Raji (cell line): ENCODE data around the gene KIF14.

Source experiments
- POLR2A ChIP-seq: IDR thresholded peaks from 2 replicates; pipeline ENCODE4 v1.6.1; 2011; ENCODE audit warnings: low read depth, low read length, control low read depth; ENCODE audit not compliant: insufficient read depth

The KIF14 gene, protein sequence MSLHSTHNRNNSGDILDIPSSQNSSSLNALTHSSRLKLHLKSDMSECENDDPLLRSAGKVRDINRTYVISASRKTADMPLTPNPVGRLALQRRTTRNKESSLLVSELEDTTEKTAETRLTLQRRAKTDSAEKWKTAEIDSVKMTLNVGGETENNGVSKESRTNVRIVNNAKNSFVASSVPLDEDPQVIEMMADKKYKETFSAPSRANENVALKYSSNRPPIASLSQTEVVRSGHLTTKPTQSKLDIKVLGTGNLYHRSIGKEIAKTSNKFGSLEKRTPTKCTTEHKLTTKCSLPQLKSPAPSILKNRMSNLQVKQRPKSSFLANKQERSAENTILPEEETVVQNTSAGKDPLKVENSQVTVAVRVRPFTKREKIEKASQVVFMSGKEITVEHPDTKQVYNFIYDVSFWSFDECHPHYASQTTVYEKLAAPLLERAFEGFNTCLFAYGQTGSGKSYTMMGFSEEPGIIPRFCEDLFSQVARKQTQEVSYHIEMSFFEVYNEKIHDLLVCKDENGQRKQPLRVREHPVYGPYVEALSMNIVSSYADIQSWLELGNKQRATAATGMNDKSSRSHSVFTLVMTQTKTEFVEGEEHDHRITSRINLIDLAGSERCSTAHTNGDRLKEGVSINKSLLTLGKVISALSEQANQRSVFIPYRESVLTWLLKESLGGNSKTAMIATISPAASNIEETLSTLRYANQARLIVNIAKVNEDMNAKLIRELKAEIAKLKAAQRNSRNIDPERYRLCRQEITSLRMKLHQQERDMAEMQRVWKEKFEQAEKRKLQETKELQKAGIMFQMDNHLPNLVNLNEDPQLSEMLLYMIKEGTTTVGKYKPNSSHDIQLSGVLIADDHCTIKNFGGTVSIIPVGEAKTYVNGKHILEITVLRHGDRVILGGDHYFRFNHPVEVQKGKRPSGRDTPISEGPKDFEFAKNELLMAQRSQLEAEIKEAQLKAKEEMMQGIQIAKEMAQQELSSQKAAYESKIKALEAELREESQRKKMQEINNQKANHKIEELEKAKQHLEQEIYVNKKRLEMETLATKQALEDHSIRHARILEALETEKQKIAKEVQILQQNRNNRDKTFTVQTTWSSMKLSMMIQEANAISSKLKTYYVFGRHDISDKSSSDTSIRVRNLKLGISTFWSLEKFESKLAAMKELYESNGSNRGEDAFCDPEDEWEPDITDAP (N-terminal part only)

DNA sequence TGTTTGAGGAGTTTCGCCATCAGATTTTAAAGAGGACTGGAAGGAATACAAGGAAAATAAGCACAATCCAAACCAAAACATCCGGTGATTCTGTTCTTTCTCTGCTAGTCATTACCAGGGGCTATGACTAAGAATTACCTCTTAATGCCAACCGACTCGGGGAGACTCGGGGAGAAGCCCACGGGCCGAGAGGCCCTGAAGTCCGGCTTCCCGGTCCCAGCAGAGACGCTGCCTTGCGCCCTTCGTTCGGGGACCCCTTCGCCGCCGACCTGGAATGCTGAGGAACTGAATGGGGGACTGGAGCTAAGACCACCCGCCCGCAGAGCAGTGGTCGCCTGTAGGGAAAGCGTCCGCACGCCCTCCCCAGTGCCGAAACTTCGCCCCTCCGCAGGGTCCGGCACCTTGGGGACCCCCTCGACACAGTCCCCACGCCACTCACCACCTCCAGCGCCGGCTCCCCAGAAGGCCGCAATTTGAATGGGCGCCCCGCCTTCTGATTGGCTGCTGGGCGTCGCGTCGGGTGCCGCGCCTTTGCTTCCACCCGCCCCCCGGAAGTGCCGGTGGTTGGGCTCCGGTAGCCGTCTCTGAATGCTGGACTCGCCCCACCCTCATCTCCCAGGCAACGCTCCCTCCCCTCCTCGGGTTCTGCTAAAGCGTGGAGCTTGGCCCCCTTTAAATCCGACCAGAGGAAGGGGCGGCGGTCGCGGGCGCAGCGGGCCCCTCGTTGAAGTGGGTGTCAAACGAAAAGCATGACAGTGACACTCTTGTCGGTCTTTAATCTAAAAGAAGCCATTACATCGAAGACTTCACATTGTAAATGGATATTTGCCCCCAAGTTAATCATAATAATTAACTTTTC, at the start of gene KIF14:
Gene KIF14 (minus strand): TSS at position 479 of the 859 bp plus-strand sequence. CDS start 2,028 bp downstream, outside the sequence.
- TF ChIP-seq POLR2A, result peak; percentile 72

DNA sequence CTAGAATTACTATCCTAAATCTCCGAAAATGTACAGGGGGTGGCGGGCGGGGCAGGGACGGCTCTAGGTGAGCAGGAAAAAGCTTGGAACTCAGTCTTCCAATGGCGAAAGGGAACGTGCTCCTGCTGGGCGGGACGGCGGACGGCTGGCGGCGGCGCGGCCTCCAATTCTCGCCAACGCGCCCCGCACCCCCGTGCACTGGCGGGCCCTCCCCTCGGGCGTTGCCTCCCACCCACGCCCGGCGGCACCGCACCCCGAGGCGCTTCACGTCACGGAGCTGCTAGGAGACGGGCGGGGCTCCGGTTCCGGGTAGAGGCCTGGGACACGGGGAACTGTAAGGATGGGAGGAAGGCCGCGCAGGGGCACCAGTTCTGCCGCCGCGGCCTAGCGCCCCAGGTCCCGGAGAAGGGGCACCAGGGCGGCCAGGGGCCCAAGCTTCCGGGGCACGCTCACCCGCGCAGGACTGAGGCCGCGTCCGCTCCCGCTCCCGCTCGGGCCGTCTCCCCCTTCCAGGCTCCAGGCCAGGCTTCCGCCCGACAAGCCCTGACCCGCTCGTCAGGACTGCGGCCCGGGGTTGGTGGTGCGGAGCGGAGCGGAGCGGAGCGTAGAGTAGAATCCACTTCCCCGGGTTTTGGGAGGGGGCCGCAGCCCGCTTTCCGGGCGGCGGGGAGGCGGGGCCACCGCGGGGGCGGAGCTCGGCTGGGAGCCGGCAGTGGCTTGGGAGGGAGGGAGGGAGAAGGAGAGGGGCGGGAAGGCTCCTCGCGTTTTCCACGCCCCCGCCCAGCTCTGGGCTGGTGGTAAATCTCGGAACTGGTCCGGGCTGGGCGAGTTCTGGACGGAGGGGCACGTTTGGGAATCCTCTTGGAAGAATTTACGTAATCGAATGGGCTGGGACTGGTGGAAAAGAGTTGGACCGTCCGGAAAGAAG, 49.0 kb upstream of the KIF14 start, which contains the start of gene DDX59:
Gene DDX59 (minus strand): TSS at position 594 of the 928 bp plus-strand sequence. CDS start 3,167 bp downstream, outside the sequence.
- peak; percentile 76 for TF ChIP-seq POLR2A

DNA sequence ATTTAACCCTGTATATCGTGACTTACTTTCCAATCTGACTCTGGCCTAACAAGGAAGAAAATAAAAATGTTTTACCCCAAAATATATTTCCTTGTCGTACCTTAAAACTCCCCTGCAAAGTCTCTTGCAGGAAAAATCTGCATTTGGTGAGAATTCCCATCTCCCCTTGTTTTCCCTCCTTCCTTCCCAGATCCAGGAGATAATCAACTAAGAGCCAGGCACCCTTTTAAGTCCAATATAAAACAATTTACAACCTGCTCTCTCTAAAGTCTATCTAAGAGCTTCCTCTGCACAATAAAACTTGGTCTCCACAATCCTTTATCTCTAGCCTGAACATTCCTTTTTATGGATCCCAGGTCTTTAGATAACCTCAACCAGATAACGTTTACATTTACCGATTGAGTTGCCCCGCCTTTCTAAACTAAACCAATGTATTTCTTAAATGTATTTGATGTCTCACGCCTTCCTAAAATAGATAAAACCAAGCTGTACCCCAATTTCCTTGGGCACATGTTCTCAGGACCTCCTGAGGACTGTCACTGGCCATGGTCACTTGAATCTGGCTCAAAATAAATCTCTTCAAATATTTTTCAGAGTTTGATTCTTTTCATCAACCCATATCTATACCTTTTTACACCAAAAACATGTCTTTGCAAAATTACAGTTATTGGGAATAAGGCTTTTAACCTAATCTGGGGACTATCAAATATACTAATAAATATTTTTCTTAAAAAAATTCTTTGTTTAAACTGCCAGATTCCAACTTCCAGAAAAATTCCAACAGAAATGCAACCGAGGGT, 48.2 kb upstream of the KIF14 start:
- no peak for TF ChIP-seq POLR2A

DNA sequence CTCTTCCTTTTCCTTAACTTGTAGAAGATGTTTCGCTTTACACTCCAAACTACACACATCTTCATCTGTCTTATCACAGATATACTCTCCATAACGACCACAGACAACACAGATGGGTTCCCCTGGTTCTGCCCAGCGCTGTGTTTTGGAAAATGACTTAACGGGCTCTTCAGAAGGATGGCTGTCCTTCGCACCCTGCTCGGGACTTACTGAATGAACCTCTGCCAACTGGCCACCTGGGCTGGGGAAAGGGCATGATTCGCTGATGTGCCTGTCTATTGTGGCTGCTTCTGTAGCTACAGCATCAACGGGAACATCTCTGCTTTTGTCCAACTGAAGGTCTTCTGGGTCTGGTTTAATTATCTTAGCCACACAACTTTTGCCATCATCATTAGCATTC, 45.8 kb upstream of the KIF14 start:
- no peak for TF ChIP-seq POLR2A

DNA sequence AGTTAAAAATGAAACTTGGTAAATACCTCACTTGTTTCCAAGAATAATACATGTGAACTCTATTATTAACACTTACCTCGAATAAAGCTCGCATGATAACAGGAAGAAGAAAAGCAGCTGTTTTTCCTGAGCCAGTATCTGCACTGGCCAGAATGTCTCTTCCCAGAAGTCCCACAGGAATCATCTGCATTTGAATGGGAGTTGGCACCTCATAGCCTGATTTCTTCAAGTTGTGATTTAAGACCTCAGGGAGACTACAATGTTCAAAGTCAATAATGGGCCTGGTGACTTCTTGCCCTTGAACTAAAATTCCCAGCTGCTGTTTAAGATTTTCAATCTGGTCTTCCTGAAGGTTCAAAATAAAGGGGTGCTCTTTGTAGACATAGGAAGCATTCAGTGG, 45.3 kb upstream of the KIF14 start:
- TF ChIP-seq POLR2A, result no peak

DNA sequence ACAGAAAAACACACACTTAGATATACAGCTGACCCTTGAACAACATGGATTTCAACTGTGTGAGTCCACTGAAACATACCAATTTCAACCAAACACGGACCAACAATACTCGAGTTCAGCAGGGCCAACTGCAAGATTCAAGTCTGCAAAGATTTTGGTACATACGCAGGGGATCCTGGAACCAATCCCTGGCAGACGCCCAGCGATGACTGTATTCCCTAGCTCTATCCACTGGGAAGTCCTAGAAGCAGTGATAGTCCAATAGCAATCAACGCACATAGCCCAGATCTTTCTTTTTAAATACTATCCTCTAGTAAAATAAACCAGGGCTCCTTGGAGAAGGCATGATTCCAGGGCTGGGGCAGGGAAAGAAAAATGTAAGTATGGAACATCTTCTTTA, 40.2 kb upstream of the KIF14 start:
- TF ChIP-seq POLR2A, result no peak

DNA sequence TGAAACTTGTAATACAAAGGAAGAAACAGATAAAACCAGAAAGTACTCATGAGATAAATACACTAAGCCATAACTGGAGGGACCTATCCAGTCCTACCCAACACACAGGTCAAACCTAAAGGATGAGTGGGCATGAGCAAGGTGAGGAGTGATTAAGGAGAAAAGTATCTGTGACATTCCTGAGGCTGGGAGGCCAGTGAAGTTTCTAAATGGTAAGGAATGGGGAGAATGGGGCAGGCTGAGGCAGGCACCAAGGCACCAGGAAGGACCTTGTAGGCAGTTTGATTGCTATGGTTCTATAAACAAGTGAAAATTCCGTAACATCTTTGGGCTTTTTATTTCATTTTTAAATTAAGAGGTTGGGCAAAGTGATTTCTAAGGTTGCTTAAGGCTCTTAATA, 38.7 kb upstream of the KIF14 start:
- no peak for TF ChIP-seq POLR2A

DNA sequence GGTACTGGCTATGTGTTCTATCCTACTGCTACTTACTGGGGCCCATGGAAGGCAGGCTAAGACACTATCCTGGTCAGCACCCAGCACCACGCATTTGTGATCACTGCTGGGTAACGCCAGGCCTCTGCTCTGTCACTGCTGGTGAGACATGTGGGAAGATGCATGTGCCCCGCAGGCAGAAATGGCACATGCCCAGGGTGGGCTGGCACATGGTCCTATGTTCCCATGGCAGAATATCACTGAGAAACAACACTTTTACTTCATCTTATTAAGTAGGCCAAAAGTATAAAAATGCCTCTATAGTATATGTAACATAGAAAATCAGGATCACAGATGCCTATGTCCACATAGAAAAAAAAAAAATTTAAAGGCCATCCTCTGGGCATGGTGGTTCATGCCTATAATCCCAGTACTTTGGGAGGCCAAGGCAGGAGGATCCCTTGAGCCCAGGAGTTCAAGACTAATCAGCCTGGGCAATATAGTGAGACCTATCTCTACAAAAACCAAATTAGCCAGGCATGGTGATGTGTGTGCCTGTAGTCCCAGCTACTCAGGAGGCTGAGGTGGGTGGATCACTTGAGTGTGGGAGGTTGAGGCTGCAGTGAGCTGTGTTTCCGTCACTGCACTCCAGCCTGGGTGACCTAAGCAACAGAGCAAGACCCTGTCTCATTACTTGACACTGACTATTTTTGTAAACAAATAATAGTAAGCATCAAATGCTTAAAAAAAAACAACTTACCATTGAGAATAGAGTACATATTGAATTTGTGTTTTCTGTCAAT, 37.7 kb upstream of the KIF14 start:
- no peak for TF ChIP-seq POLR2A

DNA sequence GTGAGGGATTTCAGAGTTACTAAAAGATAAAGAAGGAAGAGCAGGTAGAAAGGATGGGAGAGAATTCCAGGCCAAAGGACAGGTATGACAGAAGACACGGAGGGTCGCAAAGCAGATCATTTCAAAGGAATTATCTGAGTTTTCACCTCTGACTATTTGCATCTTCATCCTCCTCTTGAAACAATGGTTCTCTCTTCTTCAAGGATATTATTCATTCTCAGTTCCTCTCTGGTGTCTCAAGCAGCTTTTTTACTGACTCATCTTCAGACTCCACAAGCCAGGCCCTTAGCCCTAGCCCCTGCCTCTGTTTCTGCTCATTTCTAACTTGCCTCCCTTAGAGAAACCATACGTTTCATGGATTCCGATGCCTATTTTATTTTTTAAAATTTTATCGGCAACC, 34.1 kb upstream of the KIF14 start:
- TF ChIP-seq POLR2A, result no peak

DNA sequence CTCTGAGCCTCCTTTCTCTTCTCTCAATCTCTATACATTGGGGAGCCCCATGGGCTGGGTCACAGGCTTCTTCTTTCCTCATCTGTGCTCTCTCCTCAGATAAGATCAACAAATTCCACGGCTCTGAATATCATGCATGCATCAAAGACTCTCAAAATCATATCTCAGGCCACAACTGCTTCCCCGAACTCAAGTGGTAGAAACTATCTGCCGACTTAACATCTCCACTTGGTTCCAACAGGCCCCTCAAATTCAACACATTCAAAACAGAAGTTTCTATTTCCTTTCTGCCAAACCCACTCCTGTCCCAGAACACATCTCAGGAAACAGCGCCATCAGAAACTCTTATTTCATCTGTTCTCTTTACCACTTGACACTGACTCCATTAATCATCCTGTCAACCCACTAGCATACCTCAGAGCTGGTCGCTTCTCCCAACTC, 32.5 kb upstream of the KIF14 start:
- no peak for TF ChIP-seq POLR2A

DNA sequence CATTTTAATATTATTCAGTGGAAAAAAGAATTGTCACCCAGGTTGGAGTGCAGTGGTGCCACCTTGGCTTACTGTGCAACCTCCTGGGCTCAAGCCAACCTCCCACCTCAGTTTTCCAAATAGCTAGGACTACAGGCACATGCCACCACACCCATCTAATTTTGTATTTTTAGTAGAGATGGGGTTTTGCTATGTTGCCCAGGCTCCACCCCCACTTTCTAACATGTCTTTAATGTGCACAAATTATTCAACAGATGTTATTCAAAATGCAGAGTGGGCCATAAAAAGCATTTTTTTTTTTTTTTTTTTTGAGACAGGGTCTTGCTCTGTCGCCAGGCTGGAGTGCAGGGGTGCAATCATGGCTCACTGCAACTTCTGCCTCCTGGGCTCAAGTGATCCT, 31.8 kb upstream of the KIF14 start:
- TF ChIP-seq POLR2A, result no peak

DNA sequence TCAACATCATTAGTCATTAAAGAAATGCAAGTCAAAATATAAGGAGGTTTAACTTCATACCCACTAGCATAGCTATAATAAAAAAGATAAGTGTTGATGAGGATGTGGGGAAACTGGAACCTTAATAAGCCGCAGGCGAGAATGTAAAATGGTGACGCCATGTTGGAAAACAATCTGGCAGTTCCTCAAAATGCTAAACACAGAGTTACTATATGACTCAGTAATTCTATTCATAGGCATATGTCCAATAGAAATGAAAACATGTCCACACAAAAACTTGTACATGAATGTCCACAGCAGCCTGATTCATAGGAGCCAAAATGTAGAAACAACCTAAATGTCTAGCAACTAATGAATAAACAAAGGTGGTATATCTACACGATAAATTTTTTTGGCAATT, 26.0 kb upstream of the KIF14 start:
- no peak for TF ChIP-seq POLR2A
